Breast epithelium (tissue), 3 donors: ENCODE results near the gene VPS18.

Experiments
- POLR2A ChIP-seq: fragments of 450-650 bp; IDR thresholded peaks from one replicate; pipeline ENCODE4 v1.6.1; 2016; ENCODE audit warnings: antibody characterized with exemption, mild to moderate bottlenecking, moderate library complexity
- TF ChIP-seq, protein P1 (sequence below), 3 donors: fragments of 450-650 bp; IDR thresholded peaks; one replicate each; pipeline ENCODE4 v1.5.1; 2016 to 2017; ENCODE audit warnings: antibody characterized with exemption in 3 of 3, mild to moderate bottlenecking in 3 of 3, moderate library complexity in 3 of 3

DNA sequence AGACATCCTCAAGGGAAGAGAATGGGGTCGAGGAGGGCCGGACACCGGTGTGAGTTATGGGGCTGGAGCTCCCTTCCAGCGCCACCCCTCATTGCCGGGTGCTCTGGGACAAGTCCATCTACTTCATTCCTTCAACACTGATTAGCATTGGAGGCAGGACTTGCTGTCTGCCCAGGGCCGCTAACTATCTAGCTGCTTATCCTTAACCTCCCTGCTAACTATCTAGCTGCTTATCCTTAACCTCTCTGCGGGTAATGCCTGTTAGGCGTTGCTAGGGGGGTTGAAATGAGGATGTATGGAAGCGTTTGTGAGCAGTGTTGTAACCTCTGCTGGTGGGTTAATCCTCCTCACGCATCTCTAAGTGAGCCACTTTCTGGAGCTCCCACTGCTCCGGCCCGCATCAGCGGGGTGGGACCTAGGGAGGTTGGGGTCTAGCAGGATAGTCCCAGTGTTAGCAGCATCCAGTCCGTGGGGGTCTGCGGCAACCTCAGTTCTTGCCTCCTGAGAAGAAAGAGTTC is 48.1 kb downstream of the VPS18 start:
- TF ChIP-seq, protein P1, sequence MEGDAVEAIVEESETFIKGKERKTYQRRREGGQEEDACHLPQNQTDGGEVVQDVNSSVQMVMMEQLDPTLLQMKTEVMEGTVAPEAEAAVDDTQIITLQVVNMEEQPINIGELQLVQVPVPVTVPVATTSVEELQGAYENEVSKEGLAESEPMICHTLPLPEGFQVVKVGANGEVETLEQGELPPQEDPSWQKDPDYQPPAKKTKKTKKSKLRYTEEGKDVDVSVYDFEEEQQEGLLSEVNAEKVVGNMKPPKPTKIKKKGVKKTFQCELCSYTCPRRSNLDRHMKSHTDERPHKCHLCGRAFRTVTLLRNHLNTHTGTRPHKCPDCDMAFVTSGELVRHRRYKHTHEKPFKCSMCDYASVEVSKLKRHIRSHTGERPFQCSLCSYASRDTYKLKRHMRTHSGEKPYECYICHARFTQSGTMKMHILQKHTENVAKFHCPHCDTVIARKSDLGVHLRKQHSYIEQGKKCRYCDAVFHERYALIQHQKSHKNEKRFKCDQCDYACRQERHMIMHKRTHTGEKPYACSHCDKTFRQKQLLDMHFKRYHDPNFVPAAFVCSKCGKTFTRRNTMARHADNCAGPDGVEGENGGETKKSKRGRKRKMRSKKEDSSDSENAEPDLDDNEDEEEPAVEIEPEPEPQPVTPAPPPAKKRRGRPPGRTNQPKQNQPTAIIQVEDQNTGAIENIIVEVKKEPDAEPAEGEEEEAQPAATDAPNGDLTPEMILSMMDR (IDR thresholded peaks at IDR 0.05): no peak
- no peak for TF ChIP-seq POLR2A
